ENCODE results near the gene ZNF804B.

DNA sequence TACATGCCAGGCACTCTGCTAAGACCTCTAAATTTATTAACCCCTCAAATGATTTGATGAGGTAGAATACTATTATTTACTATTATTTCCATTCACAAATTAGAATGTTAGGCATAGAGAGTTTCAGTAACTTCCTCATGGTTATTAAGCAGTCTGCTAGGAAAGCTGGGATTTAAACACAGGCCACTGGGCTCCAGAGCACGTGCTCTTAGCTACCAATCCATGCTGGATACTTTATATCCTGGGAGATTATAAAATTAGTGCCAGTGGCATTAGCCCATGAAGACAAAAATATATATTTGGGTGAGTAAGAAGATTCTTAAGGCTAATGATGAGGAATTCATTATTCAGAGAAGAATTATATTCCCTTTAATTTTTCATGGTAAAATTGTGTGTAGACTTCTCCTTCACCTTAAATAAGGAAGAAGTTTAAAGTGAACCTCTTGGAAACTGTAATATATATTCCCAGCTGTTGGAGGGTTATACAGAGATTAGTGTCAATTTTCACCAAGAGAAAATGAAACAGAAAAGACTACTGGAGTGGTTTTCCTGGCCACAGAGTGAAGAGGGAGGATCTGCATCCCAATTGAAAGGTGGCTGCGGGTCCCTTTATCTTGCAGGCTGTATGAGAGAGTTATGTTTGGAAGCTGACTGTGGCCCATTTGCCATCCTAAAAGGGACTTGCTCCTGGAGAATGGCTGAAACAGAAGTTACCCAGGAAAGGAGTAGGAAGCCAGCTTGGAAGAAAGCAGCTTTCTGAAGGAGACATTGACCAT, 370.3 kb downstream of the ZNF804B start:
- TF ChIP-seq, protein P1, sequence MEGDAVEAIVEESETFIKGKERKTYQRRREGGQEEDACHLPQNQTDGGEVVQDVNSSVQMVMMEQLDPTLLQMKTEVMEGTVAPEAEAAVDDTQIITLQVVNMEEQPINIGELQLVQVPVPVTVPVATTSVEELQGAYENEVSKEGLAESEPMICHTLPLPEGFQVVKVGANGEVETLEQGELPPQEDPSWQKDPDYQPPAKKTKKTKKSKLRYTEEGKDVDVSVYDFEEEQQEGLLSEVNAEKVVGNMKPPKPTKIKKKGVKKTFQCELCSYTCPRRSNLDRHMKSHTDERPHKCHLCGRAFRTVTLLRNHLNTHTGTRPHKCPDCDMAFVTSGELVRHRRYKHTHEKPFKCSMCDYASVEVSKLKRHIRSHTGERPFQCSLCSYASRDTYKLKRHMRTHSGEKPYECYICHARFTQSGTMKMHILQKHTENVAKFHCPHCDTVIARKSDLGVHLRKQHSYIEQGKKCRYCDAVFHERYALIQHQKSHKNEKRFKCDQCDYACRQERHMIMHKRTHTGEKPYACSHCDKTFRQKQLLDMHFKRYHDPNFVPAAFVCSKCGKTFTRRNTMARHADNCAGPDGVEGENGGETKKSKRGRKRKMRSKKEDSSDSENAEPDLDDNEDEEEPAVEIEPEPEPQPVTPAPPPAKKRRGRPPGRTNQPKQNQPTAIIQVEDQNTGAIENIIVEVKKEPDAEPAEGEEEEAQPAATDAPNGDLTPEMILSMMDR (IDR thresholded peaks at IDR 0.05): no peak
- no peak for TF ChIP-seq POLR2A (IDR thresholded peaks at IDR 0.05)

Measured in adrenal gland (tissue), 5 donors.